HPDE6-E6E7 (cell line): Measurements from ENCODE around the gene CFAP43.
A peak's percentile ranks its signal among the peaks of the same experiment; 100 is the strongest.

Experiments used
- DNase-seq: peaks from one replicate; pipeline ENCODE4 v3.0.0; 2011; ENCODE audit warnings: missing footprints; ENCODE audit errors: extremely low spot score

Gene CFAP43

DNA sequence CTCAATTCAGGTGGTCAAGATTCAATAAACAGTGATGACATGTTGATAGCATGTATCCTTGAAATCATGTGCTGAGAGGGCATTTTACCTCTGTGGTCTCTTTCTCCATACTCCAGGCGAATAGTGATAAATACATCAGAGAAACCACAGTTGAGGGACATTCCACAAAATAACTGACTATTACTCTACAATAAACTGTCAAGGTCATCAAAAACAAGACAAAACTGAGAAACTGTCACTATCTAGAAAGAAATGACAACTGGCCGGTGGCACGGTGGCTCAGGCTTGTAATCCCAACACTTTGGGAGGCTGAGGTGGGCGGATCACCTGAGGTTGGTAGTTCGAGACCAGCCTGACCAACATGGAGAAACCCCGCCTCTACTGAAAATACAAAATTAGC is 94.0 kb downstream of the CFAP43 start:
- DNase-seq: no peak

DNA sequence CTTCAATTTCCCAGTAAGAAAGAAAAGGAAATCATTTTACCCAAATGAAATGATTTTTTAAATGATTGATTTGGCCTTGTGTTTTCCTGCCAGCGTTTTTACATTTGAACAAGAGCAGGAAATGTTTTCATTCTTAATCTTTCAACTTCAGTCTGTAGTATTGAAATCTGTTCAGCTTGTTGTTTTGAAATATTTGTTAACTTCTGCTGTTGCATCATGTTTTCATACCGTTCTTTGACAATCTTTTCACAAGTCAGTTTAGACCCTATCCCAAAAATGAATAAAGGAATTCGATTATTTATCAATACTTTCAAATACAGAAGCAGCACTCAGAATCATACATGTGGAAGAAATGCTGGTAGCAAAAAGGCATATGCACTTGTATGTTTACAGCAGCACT is 102.1 kb downstream of the CFAP43 start:
- no peak for DNase-seq

DNA sequence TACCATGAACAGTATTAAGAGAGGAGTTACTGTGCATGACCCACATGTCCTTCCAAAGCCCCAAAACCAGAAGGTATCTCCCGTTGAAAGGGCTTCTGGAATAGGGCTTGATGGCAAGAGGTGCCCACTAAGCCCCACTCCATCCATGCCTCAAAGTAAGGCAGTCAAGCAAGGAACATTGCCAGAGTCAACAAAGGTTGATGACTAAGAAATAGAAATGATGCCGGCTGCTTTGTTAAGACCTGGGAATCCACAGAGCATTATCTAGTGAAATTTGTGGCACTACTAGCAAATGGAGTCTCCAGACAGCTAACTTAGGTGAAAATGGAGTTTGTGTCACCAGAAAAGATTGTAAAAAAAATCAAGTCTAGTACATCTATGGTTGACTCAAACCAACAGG is 104.0 kb downstream of the CFAP43 start:
- no peak for DNase-seq

DNA sequence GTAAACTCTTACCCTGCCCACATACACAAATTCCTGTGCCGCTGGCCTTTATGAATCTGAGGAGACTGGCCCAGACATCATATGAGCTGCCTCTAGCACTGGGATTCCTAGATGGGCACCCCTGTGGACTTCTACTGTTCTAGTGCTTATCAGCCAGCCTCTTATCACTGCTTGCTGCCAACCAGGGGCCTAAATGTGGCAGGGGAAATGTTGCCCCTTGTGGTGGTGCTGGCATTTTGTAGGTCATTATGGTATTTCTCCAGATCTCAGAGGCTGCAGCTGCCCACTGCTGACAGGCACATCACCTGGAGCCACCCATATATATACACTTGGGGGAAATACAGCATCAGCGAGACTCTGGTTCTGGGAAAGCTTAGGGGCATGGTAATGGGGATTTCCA is 104.8 kb downstream of the CFAP43 start:
- no peak for DNase-seq

DNA sequence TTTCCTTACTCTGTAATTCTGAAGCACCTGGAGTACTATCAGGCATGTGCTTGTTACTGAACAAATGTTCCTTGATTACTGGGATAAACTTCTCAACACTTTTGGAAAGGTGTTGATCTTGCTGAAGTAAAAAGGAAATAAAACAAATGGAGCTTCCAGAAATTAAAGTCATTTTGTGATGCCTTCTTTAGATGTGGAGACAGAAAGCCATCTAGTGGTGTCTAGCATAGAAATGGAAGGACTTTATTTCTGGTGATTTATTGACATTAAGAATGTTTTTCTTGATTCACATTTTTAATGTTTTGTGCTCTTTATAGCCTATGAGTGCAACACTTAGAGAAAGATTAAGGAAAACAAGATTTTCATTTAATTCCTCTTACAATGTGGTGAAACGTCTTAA is 108.8 kb downstream of the CFAP43 start:
- DNase-seq: no peak

DNA sequence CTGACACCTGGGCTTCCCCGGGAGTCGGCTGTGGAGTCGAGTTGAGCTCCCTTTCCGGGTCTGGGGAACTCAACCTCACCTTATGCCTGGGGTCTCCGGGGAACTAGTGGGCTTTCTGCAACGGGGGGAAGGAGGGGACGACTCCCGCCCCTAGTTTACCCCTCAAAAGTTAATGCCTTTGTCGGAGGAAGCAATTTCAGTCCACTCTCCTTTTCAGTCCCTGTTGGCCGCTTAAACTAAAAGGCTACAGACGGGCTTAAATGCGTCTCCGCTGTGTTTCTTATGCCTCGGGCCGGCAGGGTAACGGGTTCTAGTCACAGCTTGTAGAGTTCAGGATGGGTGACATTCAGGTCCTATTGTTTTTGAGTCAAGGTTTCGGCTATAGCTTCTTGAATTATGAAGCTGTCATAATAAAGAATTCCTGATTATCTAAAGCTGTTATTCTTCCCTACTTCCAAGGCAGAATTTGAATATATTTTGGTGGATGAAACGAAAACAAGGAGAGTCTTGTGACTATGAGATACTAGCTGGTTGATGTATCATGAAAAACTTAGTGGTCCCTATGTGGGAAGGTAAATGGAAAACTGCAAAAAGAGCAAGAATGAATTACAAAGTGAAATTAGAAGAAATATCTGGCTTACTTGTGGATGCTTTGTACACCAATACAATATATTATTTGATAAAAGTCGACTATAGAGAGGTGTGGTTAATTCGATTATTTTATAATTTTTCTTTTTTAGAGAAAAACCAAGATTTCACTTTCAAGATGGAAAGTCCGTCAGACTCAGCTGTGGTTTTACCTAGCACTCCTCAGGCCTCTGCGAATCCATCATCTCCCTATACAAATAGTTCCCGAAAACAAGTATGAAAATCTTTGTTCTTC is 109.7 kb downstream of the CFAP43 start:
- DNase-seq: no peak

DNA sequence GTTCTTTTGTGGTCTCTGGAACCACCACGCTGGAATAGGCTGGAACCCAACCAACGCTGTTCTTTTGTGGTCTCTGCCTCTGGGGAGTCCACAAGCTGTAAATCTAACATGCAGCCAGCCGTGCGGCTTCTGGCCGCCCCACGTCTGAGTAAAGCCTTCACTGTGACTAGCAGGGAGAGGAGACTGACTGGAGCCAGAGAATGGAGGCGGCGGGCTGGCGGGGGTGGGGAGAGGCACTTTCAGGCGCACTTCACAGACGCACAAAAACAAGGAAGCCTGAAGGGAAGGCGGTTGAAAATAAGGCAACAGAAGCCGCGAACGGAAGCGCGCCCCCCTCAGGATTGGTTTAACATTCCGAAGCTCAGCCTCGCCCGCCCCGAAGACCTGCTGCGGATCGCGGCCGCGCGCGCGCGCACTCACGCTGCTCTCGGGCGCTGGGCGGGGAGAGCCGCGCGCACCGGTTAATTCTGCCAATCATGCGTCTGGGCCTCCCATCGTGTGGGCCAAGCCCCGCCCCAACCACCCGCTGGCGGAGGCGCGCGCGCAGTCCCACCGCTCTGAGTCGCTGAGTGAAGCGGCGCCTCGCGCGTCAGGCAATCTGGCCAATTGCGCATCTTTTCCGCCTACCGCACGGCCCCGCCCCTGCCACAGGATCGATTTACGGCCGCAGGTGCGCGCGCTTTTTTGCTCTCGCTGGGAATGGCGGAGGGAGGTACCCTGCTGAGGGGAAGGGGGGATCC is 110.5 kb downstream of the CFAP43 start, which contains the start of gene SFR1:
Gene SFR1 (plus strand): TSS at position 687 of the 740 bp plus-strand sequence. CDS start 13 bp downstream, at position 700.
- DNase-seq: peak; percentile 88

DNA sequence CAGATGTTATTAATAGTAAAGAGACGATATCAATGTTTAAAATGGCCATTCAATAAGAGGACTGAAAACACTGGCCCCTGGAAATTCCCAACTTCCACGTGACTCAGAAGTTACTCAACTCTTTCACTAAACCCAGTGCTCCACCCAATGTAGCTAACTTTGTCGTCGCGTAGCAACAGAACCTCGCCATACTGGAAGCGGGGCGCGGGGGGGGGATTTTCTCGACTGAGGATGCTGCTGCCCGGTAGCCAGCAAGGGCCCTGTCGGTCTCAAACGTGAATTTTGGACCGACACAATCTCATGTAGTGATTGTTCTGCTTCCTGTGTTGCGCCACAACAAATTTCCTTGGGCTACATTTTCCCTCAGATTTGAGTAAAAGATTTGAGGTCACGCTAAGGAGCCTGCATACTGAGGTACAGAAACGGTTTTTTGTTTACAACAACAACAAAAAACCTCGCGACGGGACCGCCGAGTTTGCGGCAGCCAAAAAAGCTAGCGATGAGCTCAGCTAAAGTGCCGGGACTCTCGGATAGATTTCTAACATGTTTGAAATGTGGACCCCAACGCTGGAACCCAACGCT is 111.2 kb downstream of the CFAP43 start:
- peak; percentile 70 for DNase-seq

DNA sequence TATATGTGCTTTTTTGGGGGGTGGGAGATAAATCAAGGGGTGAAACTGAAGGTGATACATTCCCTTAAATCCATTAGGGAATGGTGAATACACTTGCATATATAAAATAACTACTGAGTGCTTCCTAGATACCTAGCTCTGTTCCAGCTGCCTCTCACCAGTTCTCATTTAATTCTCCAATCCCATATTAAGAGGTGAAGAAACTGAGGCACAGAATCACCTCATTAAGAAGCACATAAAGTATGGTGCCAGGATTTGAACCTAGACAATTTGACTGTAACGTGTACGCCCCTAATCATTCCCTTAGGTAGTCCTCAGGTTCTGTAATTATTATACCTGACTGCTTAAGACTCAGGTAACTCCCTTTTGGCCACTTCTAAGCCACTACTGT is 111.7 kb downstream of the CFAP43 start:
- DNase-seq: no peak

DNA sequence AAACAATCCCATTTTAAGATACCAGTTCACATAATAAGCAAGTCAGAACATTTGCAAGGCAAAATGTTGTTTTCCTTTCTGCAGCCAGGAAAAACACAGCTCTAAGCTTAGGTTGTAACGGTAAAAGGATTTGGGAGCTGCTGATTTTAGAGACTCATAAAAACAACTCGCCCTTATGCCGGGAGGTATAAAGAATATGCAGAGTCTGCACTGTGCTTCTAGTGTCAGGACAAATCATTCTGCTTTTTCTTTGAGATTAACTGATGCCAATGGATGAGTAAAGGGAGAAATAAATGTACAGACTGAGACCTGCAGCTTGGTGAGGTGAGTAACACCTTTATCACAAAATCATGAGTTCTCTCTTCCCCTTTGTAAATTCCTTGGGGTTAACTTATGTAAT is 112.2 kb downstream of the CFAP43 start:
- no peak for DNase-seq

DNA sequence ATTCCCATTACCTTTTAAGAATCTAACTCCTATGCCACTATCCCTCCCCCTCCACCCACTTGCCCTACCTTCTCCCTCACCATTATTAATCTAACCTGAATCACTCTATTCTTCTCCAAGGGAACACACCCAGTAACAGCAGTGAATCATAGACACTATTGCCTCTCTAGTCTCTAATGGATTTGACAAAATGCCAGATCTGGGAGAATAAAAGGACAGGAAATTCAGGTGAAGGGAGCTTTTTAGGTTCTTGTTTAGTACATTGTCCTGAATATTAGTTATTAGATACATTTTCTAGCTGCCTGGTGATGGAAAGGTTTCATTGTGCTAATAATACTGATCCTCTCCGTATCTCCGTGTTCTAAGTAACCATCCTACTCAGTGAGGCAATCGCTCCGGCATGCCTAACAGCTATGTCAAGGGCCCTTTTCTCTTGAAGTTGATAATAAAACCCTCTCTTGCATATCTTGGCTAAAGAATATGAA is 114.3 kb downstream of the CFAP43 start:
- DNase-seq: peak; percentile 69

DNA sequence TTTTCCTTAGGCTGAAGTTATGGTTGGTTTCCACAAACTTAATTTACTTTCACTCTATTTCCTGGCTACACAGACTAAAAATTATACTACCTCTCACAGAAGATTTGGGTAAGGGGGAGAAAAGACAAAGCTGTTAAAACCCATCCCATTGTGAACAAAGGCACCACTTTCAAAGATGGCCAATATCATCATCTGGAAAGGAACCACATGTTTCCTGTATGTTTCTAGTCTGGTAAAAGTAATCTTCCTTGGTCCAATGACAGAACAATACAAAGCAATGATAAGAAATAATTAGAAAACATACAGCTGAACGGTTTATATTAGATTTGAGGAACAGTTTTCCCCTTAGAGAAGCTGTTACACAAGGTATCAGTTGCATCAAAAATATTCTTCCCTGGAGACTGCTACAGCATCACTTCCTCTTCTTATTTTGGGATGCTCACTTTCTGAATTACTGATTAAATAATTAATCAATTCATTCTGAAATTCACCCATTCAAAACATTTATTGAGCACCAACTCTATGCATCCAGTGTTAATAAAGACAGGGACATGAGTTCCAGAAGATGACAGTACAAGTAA is 118.7 kb downstream of the CFAP43 start:
- DNase-seq: no peak

DNA sequence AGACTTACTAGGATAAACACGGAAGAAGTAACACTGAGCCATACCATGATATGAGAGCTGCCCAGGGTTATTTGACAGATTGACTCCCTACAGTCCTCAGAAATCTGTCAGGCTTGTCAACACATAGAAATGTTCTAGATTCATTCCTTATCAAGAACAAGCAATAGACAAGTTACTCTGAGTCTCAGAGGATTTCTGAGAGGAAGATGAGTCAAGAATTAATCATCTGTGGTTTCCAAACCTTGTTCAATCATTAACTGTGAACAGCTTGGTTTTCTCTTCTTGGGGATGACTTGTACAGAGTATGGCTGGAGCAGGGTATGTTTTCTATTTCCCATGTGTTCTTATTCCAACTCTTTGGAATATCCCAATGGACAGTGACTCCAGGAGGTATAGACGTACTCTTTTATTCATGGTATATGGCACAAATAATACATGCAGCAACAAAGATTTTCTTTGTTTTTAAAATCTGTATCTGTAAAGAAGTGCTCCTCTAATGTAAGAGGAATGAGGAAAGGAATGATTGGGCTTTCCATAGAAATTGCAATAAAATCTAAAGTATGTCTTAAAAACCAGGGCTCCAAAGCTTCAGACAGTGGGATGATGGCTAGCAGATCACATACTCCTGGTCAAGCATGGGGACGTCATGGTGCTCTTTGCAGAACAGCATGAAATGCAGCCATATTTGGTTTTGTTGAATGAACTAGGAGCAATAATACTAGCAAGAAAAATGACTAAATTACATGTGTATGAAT is 122.1 kb downstream of the CFAP43 start:
- DNase-seq: peak; percentile 88

DNA sequence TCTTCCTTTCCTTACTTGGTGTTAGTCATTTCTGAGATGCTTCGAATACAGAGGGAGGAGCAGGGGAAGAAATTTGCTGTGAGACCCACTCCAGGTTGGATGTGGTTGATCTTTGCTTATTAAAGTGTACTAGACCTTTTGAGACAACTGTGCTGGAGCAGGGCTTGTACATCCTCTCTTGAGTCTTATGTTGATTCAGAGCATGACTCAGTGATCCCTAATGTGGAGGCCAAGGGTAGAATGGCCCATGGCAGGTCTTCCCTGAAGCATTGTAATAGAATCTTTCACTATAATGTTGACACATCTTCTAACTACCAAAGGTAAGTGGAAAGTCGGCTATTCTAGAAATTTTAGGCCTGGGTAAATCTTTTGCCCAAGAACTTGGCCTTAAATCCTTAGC is 127.2 kb downstream of the CFAP43 start:
- DNase-seq: no peak

DNA sequence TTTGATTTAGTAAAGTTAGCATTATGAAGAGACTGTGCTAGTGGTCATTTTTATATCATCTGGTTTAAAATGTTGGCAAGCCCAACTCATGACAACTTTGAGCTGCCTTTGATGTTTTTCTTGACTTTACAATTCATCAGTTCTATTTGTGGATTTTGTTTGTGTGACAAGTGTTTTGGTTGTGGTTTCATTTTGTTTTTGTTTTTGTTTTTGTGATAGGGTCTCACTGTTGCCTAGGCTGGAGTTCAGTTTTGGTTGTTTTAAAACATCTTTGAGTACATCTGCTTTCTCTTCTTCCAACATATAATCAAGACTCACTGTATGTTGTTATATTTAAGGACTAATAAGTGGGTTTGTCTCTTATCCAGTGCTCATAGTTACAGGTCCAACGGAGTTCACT is 127.7 kb downstream of the CFAP43 start:
- no peak for DNase-seq

DNA sequence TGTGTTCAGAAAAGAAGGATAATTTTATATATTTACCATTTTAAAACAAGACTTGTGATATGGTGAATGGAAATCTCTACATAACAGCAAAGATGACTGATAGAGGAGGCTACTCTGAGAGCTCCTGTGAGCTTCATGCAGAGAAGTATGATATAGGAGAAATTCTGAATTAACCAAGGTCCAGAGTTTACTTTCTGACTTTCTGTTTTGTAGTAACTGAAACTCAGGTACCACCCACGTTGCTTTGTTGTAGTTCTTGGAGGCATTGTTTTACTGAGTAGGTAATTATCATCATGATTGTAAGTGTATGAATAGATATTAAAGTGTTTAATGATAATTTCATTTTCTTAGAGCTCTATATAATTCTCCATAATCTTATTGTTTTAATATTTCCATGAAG is 128.2 kb downstream of the CFAP43 start:
- no peak for DNase-seq

DNA sequence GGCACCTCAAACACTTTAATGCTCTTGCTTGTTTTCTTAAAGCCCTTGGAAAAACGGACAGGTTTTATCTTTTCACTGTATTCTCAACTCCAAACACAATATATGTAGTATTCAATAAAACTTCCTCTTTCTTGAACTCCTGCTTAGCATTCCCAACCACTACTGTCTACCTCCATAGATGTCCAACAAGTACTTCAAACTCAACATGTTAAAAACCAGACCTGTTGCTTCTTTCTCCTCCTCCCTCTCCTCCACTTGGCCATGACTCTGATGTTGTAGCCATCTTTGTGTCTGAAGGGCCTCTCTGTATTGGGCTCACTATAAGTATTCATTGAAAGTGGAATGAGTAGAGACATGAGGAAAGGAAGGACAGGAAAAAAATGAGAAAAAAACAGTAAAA is 130.3 kb downstream of the CFAP43 start:
- no peak for DNase-seq

DNA sequence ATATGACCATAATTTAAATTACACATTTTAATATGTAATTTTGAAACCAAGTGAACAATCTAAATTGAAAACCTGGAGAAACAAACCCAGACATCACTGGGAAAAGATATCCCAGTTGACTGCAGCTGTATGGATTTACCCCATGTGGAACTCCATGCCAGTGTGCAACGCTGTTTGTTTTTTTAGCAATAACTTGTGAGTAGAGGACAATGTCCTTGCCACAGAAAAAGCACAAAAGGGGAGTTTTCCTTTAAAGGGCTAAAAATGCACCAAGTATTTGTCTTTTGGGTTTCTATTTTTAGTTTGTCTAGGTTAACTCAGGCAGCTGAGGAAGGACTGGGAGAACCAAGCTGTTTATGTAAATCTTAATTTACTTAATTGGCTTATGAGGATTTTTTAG is 131.4 kb downstream of the CFAP43 start:
- no peak for DNase-seq

DNA sequence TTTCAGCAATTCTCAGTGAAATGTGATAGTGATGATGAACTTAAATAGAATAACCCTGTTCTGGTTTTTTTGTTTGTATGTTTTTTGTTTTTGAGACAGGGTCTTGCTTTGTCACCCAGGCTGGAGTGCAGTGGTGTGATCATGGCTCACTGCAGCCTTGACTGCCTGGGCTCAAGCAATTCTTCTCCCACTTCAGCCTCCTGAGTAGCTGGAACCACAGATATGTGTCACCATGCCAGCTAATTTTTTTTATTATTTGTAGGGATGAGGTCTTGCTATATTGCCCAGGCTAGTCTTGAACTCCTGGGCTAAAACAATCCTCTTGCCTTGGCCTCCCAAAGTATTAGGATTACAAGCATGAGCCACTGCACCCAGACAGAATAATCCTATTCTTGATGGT is 132.2 kb downstream of the CFAP43 start:
- no peak for DNase-seq

DNA sequence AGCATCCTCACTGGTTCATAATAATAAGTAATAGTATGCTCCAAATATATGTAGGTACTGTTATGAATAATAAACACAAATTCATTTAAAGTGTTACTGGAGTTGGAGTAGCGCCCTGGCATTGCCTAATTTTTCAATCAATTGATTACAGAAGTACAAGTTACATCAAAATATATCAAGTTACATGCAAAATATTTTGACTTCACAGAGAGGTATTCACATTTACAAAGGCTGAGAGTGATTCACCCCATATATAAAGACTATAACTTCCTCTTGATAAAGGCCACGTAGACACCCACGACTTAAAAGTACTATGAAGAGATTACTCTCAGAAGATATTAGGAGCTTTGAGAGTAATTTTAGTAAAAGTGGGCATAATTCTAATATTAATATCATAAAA is 132.9 kb downstream of the CFAP43 start:
- no peak for DNase-seq

DNA sequence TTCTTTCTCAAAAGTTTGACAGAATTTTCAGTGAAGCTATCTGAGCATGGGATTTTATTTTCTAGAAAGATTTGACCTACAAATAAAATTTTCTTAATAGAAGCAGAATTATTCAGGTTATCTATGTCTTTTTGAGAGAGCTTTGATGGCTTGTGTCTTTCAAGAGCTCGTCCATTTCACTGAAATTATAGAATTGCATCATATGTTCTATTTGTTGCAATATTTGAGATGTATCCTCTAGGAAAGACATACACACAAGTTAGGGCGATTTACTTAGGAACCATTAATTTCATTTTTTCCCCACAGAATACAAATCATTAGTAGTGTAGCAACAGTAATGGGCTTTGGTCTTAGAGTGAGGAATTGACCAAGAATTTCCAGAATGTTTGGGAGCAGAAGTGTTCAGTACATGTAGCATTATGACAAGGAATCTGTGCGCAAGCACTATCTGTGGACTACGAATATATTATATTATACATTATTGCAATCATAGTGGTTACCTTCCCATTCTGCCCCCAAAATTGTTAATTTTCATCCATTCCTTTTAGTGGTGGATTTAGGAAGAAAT is 133.7 kb downstream of the CFAP43 start:
- DNase-seq: no peak
